KOPT-K1 (cell line): ENCODE results near the gene ST8SIA1.

ENCODE experiments used
- H3K27ac ChIP-seq: fragments of 200-600 bp; sonication (generic); 2 replicates; pipeline ENCODE4 v1.5.1; 2016; ENCODE audit warnings: antibody characterized with exemption, mild to moderate bottlenecking, low read depth, low read length; ENCODE audit not compliant: poor library complexity, severe bottlenecking
- H3K36me3 ChIP-seq: fragments of 200-600 bp; sonication (generic); 2 replicates; pipeline ENCODE4 v1.5.1; 2017; ENCODE audit warnings: antibody characterized with exemption, mild to moderate bottlenecking, low read length, moderate library complexity; ENCODE audit not compliant: insufficient read depth
- H3K9me3 ChIP-seq: fragments of 200-600 bp; sonication (generic); 2 replicates; pipeline ENCODE4 v1.5.1; 2017; ENCODE audit warnings: antibody characterized with exemption, low read length, mild to moderate bottlenecking; ENCODE audit not compliant: insufficient read depth, poor library complexity, severe bottlenecking

ST8SIA1 gene

DNA sequence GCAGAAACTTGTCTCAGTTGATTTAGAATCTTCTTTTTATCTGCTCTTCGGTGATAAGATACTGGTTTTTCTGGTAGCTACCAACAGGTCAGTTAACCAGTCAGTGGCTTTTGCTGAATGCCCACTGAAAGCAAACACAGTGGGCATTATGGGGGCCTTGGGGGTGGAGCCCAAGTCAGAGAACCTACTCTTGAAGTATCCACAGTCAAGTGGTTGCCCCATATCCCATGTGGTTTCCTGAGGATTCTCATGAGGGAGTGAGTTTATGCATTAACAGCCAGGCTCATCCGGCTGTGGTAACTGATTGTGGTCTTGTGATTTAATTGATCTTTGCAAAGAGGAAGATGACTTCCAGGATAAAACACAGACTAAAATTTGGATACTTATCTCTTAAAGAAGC is 83.7 kb downstream of the ST8SIA1 start:
- Histone ChIP-seq H3K36me3 (no peaks in the 10 kb centered on the region), H3K9me3 (no peaks in the 10 kb centered on the region), H3K27ac (no peak overlapping the region)

DNA sequence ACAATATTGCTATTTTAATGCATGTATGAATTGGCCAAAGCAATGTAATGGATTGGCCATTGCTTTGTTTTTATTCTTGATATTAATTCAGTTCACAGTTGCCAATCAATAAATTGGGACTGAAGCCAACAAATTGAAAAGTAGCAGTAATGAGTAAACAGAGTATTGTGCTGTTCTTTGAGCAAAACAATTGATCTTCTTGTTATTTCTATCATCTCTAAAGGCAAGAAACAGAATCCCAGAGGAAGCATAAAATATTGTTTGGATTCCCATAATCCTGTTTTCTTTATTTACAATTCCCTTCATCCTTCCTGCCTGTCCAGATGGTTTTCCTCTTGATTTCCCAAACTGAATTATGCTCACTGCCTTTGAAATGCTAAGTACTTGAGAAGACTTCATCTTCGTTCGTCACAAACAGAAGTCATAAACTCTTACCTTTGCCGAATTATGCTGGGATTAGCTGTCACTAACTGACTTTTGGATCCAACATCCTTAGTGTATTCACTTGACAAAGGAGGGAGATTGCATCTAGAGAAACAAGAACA is 85.9 kb downstream of the ST8SIA1 start:
- H3K36me3 ChIP-seq: no peaks in the 10 kb centered on the region
- H3K9me3 ChIP-seq: no peaks in the 10 kb centered on the region
- no peak overlapping the region for H3K27ac ChIP-seq

DNA sequence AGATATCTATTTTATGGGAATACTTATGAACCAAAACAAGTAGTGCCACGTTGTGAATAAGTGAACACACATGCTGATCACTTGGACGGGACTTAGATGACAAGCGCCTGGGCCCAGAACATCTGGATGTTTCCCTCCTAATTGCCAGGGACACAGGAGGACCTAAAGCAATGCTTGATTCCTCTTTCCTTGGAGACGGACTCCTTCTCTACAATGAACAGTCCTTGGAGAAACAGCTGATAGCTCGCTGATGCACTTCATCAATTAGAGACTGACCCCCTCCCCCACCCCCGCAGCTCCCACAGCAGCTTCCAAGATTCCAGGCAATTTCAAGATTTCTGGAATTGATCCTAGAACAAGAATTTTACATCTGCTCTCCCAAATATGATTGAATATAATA is 86.4 kb downstream of the ST8SIA1 start:
- Histone ChIP-seq H3K9me3 (no peaks in the 10 kb centered on the region), H3K27ac (no peak overlapping the region)

DNA sequence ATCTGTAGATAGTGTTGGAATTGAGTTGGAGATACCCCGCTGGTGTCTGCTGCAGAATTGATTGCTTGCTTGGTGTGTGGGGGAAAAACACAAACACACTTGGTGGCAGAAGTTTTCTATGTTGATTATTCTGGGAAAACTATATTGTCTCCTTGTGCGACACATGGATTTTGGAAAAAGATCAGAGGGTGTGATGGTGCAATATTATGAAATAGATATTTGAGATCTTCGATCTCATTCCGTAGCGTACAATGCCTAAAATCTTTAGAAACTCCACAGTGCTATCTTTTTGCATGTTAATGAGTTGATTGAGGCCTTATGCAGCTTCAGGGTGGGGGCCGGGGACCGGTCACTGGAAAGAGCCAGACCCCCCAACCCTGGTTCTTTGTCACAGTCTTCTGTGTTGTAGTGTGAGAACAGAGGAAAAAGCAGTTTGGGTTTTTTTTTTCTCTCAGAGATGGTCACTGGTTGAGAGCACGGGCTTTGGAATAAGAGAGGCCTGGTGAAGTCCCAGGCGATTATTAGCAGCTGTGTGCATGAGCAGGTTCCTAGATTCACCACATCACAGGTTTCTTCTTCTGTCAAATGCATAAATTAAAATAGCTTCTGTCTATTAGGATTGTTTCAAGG is 88.2 kb downstream of the ST8SIA1 start:
- Histone ChIP-seq H3K27ac (no peak overlapping the region), H3K9me3 (no peaks in the 10 kb centered on the region), H3K36me3 (no peaks in the 10 kb centered on the region)

More for the DNA sequence above, 86.4 kb downstream of the ST8SIA1 start:
- H3K36me3 ChIP-seq: no peaks in the 10 kb centered on the region

DNA sequence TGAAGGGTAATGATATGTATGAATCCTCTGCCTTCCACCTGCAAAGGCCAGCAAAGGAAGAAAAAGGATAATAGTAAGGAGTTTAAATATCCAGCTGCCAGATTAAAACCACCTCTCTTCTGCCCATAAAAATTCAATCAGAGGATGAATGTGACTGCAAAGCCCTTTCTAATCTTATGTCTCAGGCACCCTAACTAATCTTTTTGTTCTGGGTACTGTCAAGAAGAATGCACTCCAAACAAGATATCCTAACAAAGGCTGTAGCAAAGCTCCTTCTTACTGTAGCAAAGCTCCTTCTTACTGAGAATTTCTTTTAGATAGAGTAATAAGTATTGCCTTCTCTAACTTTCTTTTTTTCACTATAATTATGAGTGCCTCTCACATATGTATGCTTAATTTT is 91.8 kb downstream of the ST8SIA1 start:
- Histone ChIP-seq H3K36me3 (no peaks in the 10 kb centered on the region), H3K9me3 (no peaks in the 10 kb centered on the region), H3K27ac (no peak overlapping the region)

DNA sequence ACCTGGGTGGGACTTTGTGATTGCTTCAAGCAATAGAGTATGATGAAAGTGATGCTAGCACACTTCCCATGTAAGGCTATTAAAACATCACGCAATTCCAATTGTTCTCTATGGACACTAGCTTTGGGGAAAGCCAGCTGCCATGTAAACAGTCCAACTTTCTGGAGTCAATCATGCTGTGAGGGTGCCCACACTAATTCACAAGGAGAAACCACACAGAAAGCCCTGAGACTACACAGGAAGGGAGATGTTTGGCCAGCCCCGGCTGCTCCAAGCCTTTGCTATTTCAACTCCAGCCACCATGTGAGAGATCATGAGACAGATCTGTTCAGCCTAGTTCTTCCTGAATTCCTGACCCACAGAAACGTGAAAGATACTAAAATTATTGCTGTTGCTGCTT is 96.3 kb downstream of the ST8SIA1 start:
- Histone ChIP-seq H3K9me3 (no peaks in the 10 kb centered on the region), H3K36me3 (no peaks in the 10 kb centered on the region), H3K27ac (no peak overlapping the region)

DNA sequence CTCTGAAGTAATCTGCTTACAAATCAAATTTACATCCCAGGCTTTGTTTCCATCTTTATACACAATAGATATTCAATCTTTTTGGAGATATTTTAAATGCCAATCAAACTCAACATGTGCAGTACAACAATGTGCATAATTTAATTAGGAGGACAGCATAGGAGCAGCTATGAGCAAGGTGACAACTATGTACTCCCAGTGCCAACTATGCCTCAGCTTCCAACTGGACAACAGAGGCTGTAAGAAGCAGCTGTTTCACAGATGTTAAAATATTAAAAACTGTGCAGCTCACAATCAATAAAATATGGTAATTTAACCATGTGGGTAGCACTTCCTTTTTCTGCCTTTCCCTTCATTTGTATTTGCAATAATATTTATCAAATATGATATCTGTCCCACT is 99.9 kb downstream of the ST8SIA1 start:
- no peaks in the 10 kb centered on the region for H3K36me3 ChIP-seq
- H3K9me3 ChIP-seq: no peaks in the 10 kb centered on the region
- H3K27ac ChIP-seq: no peak overlapping the region

DNA sequence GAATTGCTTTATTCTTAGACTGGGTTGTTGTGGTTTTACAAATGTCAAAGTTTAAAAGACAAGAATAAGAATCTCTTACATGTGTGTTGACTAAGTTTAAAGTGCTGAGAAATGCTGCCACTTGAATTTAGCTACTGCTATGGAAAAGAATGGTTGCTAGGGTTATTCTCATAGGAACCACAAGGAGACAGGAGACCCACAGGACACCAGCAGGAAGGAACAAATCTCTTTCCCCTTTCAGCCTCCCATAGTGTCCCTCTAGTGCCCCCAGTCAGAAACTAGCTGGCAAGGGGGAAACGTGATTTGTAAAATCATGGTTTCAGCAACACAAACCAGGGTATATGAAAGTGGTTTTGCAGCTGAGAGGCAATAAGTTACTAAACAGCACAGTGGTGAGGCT is 102.7 kb downstream of the ST8SIA1 start:
- Histone ChIP-seq H3K9me3 (no peaks in the 10 kb centered on the region), H3K27ac (no peak overlapping the region), H3K36me3 (no peaks in the 10 kb centered on the region)

DNA sequence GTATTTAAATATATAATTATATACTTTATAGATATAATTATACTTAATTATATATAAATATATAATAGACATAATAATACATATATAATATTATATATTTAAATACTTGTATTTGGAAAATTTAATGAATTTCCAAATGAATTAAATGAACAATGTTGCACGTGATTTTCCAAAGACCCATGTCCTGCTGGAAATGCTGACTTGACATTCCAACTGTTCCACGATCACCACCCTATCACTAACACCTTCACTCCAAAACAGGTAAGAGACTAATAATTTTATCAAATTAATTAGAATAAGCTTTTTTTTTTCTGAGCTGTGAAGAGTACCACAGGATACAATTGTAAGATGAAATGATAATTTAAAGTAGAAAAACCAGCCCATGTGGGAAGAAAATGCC is 103.4 kb downstream of the ST8SIA1 start:
- no peaks in the 10 kb centered on the region for H3K9me3 ChIP-seq
- H3K27ac ChIP-seq: no peak overlapping the region
- H3K36me3 ChIP-seq: no peaks in the 10 kb centered on the region

DNA sequence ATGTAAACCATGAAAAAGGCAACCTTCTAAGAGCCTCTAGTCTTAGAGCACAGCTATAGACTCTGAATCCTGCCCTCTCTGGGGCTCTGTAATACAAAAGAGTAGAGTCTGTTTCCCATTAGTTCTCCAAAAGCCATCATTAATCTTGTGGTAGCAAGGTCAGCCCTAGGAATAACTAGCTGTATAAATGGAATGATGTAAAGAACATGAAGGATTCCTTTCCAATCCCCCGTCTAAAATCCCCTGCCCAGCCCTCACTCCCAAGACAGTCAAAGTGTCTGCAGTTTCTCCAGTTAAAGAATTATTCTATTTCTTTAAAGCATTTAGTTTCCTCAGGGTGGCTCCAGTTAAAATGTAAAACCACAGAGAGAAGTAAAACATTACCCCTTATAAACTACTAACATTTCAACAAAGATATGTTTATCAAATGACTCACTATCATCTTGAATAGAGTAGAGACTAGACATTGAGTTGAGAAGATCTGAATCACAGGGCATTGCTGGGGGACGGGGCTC is 104.2 kb downstream of the ST8SIA1 start:
- H3K9me3 ChIP-seq: no peaks in the 10 kb centered on the region
- H3K36me3 ChIP-seq: no peaks in the 10 kb centered on the region
- H3K27ac ChIP-seq: no peak overlapping the region

DNA sequence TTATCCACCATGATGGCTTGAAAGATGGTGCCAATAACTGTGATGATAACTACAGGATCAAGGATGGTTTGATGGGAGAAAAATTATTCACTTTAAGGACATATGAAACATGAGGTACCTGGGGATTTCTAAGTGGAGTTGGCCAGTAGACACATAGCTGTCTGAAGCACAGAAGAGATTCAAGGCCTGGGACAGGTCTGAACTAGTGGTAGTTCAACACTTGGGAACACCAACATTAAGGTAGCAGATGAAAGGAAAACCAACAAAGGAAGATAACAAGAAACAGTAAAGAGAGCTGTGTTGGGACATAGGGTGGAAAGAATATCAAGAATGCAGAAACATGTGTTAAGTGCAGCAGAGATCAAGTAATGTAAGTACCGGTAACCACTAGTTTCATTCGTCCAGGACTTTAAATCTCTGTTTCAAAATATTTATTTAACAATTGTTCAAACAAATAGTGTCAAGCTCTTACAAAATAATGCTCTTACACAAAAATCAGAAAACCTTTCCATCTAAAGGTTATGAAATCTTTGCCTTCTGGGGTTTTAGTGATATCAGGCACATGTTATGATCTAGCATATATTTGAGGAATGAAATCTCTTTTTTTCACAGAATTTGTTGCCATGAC is 104.7 kb downstream of the ST8SIA1 start:
- no peaks in the 10 kb centered on the region for H3K36me3 ChIP-seq
- no peak overlapping the region for H3K27ac ChIP-seq
- H3K9me3 ChIP-seq: no peaks in the 10 kb centered on the region

DNA sequence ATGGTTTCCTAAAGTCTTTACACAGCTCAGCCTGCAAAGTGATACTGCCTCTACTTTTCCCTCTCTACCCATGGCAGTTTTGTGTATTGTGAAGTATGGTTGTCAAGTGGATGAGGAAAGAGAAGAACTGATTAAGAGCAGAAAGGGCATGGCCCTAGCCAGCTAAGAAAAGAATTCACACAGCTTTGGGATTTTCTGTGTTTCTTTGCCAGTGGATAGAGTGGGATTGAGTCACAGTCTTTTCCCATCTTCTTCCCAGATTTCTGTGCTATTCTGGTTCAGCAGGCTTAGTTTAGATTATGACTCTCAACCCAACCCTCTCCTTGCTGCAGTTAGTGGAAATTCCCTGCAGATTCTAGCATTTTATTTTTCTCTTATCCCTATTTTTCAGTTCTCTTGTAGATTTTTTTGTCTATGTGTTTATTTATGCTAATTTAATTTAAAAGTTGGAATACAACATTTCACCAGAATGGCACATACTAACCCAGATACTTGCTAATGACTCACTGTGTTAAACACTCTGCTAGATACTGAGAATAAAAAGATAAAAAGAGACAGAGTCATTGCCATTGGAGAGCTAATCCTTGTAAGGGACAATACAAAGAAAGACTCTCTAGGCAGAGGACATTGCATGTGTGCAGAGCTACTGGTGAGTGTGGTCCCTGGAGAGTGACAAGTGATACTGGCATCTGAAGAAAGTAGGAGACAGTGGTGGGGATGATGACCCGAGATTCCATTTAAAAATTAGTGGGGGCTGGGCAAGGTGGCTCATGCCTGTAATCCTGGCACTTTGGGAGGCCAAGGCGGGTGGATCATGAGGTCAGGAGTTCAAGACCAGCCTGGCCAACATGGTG is 106.3 kb downstream of the ST8SIA1 start:
- no peaks in the 10 kb centered on the region for H3K9me3 ChIP-seq
- no peaks in the 10 kb centered on the region for H3K36me3 ChIP-seq
- no peak overlapping the region for H3K27ac ChIP-seq

DNA sequence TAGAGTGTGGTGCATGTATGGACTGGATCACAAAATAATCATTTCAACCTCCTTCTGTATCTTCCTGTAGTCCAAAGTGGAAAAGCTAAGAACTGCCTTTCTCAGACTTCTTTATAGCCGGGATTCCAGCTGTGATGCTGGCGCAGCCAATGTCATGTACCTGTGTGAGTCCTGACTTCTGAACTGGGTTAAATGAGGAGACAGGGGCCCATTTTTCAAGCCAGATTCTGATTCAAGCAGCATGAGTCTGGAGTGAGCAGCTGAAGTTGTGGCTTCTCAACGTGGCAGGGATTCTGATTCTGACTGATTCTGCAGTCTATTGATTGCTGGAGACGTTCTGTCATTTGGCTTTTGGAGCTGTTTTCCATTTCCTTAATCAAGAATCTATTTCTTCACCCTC is 111.2 kb downstream of the ST8SIA1 start:
- Histone ChIP-seq H3K36me3 (no peaks in the 10 kb centered on the region), H3K27ac (no peak overlapping the region), H3K9me3 (no peaks in the 10 kb centered on the region)

DNA sequence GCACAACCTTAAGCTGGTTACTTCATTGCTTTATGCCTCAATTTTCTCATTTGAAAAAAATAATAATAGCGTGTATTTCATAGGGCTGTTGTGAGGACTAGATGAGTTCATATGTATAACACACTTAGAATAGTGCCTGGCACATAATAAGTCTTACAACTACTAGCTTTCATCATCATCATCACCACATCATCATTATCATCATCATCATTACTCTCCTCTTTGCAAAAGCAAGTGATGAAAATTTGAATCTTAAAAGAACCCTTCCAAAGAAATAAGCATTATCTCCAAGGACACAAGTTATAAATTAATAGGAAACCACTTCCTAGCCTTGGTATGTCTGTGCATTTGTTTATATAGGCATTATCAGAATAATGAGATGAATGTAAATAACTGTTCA is 117.0 kb downstream of the ST8SIA1 start:
- H3K36me3 ChIP-seq: no peaks in the 10 kb centered on the region
- H3K9me3 ChIP-seq: peaks cover 12% of the 10 kb centered on the region
- no peak overlapping the region for H3K27ac ChIP-seq
